G401.6 (cell line): Measurements from ENCODE around the gene PPP1R13L.
"Not testable (repeated sequence)": the region's sequence is repeated elsewhere in the genome, so short reads cannot be mapped to it uniquely, and the experiment has no call there.

Experiments used
- FAIRE-seq: peaks from 2 replicates; lab custom pipeline; 2012; peaks lifted over from hg19 to GRCh38; lab: Jason Lieb, UNC

PPP1R13L gene

GRCh38 chr19:45404557-45405434, at the start of gene PPP1R13L:
PPP1R13L (minus strand) TSS chr19:45405069; CDS start chr19:45398318, 6,751 bp downstream.
- FAIRE-seq, result peak; percentile 77

DNA sequence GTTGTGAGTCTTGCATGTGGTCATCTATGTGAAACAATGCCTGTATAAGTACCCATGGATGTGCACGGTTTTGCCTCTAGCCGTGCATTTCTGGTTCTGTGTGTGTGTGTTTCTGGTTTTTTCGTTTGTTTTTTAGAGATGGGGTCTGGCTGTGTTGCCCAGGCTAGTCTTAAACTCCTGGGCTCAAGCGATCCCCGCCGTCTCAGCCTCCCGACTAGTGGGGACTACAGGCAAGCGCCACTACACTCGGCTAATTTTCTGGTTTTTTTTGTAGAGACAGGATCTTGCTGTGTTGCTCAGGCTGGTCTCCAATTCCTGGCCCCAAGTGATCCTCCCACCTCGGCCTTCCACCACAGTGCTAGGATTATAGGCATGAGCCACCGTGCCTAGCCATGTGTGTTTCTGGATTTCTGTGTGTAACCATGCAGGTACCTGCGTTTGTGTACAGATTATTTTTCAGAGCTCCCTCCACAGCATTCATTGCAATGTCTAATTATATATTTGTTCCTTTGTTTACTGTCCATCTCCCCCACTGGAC, 47.0 kb upstream of the PPP1R13L start:
- no peak for FAIRE-seq

- no peak for FAIRE-seq
These were observed 46.4 kb upstream of the PPP1R13L start for GRCh38 chr19:45451131-45451849.

- FAIRE-seq, result no peak
These were observed 45.1 kb upstream of the PPP1R13L start for GRCh38 chr19:45450012-45450333.

- no peak for FAIRE-seq
These were observed 44.0 kb upstream of the PPP1R13L start for GRCh38 chr19:45448887-45449299.

DNA sequence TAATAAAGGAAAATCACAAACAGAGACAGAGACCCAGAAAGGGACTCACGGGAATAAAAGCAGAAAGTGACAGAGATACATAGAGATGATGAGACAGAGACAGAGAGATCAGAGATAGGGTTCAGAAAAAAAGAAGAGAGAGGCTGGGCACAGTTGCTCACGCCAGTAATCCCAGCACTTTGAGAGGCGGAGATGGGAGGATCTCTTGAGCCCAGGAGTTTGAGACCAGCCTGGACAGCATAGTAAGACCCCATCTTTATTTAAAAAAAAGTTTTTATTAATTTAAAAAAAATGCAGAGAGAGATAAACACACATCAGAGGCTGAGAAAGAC, 43.5 kb upstream of the PPP1R13L start:
- no peak for FAIRE-seq

DNA sequence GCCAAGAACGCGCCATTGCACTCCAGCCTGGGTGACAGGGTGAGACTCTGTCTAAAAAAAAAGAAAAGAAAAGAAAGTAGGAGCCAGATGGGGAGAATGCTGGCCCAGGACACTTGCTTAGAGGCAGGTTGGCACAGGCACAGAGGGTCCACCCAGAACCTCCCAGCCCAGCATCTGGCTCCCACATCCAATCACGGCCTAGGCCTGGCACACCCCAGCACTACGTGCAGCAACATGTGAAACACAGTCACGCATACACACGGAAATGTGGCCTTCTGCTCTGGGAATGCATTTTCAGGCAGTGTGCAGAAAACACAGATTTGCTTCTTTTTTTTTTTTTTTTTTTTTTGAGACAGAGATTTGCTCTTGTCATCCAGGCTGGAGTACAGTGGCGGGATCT, 42.1 kb upstream of the PPP1R13L start:
- no peak for FAIRE-seq

- peak; percentile 25 for FAIRE-seq
These were observed 41.4 kb upstream of the PPP1R13L start for GRCh38 chr19:45446295-45446694.

DNA sequence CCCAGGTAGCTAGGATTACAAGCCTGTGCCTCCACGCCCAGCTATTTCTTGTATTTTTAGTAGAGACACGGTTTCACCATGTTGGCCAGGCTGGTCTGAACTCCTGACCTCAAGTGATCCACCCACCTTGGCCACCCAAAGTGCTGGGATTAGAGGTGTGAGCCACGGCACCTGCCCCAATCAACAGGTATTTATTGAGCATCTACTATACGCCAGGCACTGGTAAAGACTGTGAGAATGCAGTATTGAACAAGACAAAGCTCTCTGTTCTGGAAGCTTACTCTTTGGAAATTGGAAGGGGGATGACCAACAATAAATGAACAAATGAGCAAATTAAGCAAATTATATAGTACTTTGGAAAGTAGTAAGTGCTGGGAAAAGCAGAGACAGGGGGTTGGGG, 40.3 kb upstream of the PPP1R13L start:
- FAIRE-seq, result no peak

GRCh38 chr19:45444318-45445041, 39.6 kb upstream of the PPP1R13L start:
- FAIRE-seq, result no peak

- peak; percentile 91 for FAIRE-seq
These were observed 38.8 kb upstream of the PPP1R13L start for GRCh38 chr19:45443462-45444317.

- no peak for FAIRE-seq
These were observed 38.1 kb upstream of the PPP1R13L start for GRCh38 chr19:45442778-45443461.

GRCh38 chr19:45442408-45442777, 37.5 kb upstream of the PPP1R13L start:
- no peak for FAIRE-seq

- peak; percentile 93 for FAIRE-seq
These were observed 36.2 kb upstream of the PPP1R13L start for GRCh38 chr19:45440873-45441654.

DNA sequence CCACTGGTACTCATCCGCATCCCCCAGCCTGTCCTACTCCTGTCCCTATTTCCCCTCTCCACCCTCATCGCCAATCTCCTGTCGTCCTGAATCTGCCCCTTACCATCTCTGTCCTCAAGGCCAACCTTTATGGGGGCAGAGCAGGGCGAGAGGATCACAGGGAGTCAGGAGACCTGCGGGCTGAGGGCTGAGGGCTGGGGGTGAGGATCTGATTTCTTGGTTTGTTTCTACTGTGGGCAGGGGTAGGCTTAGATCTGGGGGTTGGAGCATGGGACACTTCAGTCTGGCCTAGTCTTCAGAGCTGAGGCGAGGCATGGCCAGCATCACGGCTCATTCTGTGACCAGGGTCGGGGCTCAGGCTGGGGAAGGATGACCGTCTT, 35.4 kb upstream of the PPP1R13L start:
- FAIRE-seq, result no peak

DNA sequence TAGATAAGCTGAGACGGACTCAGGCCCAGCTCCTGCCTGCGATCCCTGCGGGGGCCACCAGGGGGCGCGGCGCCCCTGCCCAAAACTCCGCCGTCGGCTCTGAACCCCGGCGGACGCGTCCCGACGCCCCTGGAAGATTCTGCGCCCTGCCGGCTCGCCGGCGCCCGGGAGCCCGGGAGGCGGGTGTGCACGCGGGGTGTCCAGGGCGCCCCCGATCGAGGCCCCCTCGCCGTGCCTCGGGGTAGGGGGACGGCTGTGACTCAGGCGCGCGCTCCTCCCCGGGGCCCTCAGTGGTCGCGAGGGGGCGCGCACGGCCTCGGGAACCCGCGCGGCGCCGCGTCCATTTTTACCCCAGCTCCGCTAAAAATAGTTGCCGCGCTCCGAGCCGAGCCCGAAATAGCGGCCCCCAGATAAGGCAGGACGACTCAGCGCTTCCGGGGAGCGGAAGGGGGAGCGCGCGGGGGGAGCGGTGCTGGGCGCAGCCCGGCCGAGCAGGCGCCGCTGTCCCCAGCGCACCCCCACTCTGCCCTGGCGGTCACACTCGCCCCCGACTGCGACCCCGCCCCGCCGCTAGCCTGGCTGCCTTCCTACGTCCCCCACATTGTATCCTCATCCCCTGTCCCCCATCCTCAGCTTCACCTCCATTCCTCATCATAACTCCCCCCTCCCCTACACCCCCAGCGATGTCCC, 34.8 kb upstream of the PPP1R13L start:
- no peak for FAIRE-seq

GRCh38 chr19:45439190-45439568, 34.3 kb upstream of the PPP1R13L start:
- no peak for FAIRE-seq

GRCh38 chr19:45437328-45437727, 32.5 kb upstream of the PPP1R13L start:
- no peak for FAIRE-seq

DNA sequence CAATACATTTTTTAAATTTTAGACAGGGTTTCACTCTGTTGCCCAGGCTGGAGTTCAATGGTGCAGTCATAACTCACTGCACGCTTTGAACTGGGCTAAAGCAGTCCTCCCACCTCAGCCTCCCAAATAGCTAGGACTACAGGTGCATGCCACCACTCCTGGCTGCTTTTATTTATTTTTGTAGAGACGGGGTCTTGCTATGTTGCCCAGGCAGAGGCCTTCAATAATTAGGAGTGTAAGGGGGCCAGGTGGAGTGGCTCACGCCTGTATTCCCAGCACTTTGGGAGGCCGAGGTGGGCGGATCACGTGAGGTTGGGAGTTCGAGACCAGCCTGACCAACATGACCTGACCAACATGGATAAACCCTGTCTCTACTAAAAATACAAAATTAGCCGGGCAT, 27.7 kb upstream of the PPP1R13L start:
- not testable (repeated sequence) for FAIRE-seq

DNA sequence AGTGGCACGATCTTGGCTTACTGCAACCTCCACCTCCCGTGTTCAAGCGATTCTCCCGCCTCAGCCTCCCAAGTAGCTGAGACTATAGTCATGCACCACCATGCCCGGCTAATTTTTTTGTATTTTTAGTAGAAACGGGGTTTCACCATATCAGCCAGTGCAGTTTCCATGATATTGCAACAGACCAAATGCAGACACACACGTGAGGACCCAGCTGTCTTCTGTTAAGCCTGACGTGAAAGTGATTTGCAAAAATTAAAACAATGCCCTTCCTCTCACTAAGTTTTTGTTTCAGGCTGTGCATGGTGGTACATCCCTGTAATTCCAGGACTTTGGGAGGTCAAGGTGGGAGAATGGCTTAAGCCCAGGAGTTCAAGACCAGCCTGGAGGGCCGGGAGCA, 26.1 kb upstream of the PPP1R13L start:
- not testable (repeated sequence) for FAIRE-seq
